Glomerular visceral epithelial cell (primary cell): Measurements from ENCODE around the gene PRKAR2A.
"Not testable (repeated sequence)": the region's sequence is repeated elsewhere in the genome, so short reads cannot be mapped to it uniquely, and the experiment has no call there.

Experiments used
- DNase-seq: peaks from one replicate; pipeline ENCODE4 v3.0.0-alpha.2; 2016; ENCODE audit errors: extremely low spot score

The PRKAR2A gene

DNA sequence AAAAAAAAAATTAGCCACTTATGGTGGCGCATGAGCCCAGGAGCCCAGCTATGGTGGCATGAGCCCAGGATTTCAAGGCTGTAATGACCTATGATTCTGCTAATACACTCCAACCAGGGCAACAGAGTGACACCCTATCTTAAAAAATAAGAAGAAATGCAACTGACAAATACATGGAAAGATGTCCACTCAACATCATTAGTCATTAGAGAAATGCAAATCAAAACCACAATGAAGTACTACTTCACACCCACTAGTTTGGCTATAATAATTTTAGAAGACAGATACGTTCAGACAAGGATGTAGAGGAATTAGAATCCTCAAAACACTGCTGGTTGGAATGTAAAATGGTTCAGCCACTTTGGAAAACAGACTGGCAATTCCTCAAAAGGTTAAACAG lies 10.5 kb downstream of the PRKAR2A start:
- DNase-seq: no peak

DNA sequence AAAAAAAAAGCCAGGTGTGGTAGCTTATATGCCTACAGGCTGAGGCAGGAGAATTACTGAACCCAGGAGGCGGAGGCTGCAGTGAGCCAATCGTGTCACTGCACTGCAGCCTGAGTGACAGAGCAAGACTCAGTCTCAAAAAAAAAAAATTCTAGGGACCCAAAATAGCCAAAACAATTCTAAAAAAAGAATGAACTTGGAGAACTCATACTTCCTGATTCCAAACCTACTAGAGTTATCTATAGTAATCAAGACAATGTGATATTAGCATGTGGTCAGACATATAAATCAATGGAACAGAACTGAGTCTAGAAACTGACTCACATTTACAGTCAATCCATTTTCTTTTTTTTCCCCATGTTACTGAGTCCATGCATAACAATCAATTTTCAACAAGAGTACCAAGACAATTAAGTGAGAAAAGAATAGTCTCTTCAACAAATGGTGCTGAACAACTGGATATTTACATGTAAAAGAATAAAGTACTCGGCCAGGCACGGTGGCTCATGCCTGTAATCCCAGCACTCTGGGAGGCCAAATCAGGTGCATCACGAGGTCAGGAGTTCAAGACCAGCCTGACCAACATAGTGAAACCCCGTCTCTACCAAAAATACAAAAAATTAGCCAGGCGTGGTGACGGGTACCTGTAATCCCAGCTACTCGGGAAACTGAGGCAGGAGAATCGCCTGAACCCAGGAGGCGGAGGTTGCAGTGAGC lies 11.9 kb downstream of the PRKAR2A start:
- DNase-seq: no peak

DNA sequence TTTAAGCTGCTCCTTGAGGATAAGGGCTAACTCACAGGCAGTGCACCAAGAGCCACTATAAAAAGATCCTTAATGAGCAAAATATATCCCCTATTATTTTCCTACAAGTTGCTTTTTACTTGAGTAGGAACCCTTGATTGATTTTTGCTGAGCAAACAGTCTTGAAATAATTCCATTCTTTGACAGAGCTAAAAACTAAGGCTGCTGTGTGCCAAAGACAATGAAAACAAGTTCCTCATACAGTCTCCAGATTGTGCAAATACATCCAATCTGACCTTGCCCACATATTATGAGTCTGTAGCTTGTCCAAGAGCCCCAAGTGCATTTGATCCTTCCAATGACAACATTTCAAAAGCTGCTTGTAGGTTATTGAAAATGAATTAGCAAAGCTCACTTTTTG lies 15.0 kb downstream of the PRKAR2A start:
- no peak for DNase-seq

DNA sequence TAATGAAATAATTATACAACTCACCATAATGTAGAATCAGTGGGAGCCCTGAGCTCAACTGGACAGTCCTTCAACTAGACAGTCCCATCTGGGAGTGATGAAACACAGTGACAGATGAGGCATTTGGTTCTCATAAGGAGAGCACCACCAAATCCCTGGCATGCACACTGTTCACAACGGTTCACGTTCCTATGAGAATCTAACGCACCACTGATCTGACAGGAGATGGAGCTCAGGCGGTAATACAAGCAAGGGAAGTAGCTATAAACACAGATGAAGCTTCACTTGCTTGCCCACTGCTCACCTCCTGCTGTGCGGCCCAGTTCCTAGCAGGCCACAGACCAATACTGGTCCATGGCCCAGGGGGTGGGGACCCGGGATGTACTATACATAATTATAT lies 17.0 kb downstream of the PRKAR2A start:
- DNase-seq: no peak

DNA sequence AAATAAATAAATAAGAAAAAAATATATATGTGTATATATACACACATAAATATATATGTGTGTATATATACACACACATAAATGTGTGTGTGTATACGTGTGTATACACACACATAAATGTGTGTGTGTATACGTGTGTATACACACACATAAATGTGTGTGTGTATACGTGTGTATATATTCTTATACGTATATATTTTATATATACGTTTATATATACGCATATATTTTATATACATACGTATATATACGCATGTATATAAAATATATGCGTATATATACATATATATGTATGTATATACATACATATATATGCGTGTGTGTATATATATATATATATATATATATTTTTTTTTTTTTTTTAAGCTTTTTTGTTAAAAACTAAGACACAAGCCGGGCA lies 18.1 kb downstream of the PRKAR2A start:
- DNase-seq: not testable (repeated sequence)

DNA sequence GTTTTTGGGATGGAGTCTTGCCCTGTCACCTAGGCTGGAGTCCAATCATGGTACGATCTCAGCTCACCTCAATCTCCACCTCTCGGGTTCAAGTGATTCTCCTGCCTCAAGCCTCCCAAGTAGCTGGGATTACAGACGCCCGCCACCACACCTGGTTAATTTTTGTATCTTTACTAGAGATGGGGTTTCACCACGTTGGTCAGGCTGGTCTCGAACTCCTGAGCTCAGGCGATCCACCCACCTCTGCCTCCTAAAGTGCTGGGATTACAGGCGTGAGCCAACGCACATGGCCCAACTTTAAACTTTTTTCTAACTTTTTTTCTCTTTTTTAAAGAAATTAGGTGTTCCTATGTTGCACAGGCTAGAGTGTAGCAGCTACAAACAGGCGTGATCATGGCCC lies 19.8 kb downstream of the PRKAR2A start:
- DNase-seq: not testable (repeated sequence)

DNA sequence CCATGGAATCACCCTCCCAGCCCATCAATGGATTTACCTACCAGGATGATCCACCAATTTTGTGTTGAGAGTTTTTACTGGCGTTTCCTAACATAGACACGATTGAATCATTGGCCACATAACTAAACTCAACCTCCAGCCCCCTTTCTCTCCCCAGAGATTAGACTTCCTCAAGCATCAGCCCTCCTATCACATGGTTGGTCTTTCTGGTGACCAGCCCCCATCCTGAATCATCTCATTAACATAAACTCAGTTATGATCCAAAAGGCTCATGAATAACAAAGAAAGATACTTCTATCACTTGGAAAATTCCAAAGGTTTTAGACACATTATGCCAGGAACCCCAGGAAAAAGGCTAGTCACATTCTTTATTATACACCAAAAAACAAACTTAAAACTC lies 21.2 kb downstream of the PRKAR2A start:
- DNase-seq: peak; percentile 10

DNA sequence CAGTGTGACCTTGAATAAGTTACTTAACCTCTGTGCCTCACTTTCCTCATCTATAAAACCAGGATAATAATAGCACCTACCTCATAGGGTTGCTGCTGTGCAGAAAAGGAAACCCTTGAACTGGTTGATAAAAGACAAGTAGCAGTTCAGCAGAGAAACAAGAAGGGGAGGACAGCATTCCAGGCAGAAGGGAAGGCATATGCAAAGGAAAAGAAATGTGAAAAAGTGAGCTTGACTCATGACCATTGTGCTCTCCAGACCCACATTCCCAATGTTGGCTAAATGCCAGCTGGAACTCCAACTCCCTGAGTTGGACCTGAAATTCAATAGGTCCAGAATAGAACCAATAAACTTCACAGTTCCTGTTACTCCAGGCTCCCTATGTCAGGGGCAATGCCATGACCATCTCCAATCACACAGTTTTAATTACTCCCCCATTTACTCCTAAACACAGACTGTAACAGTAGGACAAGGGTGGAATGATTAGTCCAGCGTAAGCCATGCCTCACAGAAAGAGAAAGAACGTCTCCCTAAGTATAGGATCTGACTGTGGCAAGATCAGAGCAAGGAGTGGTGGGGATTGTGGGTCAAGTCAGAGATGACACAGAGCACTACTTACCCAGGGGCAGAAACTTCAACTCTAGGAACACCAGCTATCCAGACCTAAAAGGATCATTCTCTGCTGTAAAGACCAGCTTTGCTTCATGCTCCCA lies 26.9 kb downstream of the PRKAR2A start:
- peak; percentile 24 for DNase-seq

DNA sequence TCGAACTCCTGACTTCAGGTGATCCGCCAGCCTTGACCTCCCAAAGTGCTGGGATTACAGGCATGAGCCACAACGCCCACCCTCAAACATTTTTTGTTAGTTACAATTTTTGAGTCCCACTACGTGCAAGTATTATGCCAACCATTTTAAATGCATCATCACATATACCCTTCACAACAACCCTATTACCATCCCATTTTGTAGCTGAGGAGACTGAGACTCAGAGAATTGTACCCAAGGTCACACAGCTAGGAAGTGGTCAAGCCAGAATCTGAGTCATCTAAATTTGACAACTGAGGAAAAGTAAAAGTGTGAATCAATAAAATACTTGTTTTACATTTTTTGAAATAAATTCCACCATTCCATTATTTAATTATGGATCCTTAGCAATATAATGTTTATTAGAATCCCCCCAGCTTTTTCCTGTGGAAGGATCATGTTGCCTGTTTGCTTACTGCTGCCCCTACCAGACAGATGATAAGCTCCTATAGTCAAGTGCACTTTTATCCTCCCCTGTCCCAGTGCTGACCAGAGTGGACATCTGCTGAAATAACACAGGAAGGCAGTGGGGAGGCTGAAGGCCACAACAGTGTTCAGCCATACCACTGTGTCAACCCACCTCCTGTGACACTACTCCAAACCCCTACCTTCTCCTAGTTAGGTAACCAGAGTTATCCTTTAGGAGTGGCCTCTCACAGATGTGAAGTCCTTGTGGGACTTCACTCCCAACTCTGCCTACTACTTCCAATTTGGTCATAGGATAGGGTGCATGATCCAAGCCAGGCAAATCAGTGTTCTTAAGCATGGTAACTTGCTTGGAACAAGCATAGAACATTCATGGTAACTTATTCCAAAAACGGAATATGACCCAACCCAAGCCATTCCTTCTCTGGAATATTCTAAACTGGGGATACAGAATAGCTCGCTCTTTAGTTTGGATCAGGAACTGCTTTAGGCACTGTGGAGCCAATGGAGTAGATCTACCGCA lies 28.1 kb downstream of the PRKAR2A start:
- no peak for DNase-seq

DNA sequence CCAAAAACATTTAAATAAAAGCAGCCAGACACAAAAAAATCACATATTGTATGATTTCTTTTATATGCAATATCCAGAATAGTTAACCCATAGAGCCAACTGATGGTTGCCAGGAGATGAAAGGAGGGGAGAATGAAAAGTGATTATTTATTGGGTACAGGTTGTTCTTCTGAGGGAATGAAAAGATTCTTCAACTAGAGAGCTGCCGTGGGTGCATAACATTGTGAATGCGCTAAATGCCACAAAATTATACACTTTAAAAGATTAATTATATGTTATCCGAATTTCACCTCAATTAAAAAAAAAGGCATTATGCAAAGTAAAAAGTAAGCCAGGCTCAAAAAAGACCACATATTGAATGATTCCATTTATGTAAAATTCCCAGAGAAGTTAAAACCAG lies 36.1 kb downstream of the PRKAR2A start:
- DNase-seq: no peak

DNA sequence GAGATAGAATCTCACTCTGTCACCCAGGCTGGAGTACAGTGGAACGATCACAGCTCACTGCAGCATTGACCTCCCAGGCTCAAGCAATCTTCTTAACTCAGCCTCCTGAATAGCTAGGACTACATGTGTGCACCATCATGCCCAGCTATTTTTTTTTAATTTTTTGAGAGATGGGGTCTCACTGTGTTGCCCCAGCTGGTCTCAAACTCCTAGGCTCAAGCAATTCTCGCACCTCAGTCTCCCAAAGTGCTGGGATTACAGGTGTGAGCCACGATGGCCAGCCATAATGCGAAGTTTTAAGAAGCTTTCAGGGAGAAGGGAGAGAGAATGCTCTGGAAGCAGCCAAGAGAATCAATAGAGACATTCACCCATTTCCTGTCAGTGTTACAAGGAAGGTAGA lies 42.7 kb downstream of the PRKAR2A start:
- no peak for DNase-seq

DNA sequence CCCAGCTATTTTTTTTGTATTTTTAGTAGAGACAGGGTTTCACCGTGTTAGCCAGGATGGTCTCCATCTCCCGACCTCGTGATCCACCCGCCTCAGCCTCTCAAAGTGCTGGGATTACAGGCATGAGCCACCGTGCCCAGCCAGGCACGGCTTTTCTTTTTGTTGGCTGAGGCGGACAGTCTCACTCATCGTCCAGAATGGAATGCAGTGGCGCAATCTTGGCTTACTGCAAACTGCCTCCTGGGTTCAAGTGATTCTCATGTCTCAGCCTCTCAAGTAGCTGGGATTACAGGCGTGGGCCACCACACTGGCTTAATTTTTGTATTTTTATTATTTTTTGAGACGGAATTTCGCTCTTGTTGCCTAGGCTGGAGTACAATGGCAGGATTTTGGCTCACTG lies 46.8 kb downstream of the PRKAR2A start:
- DNase-seq: not testable (repeated sequence)

DNA sequence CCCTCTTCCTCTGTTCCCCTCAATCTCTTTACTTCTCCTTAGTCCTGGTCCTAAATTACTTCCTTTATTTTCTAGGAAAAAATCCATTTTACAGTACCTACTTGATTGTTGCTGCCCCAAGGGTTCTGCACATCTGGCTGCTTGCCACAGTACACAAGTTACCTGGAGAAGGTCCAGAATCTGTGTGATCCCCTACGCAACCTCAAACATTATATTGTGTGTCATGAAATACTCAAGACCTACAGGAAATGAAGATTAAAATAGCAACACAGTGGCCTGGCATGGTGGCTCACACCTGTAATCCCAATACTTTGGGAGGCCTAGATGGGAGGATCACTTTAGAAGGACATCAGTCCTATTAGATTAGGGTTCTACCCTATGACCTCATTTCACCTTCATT lies 48.7 kb downstream of the PRKAR2A start:
- no peak for DNase-seq

DNA sequence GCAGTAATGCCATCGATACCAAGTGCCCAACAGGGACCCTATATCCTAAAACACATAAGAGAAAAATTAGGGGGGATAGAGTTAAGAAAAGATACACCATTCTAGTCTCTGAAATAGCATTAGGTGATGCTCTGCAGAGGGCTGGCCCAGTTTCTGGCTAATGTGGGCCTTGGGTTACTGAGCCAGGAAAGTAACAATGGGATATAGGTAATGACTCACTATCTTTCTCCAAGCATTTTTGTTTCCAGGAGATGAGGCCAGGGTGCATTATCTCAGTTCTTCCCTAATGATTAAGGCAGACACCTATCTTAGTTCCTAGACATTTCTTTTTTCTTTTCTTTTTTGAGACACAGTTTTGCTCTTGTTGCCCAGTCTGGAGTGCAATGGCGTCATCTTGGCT lies 50.0 kb downstream of the PRKAR2A start:
- no peak for DNase-seq

DNA sequence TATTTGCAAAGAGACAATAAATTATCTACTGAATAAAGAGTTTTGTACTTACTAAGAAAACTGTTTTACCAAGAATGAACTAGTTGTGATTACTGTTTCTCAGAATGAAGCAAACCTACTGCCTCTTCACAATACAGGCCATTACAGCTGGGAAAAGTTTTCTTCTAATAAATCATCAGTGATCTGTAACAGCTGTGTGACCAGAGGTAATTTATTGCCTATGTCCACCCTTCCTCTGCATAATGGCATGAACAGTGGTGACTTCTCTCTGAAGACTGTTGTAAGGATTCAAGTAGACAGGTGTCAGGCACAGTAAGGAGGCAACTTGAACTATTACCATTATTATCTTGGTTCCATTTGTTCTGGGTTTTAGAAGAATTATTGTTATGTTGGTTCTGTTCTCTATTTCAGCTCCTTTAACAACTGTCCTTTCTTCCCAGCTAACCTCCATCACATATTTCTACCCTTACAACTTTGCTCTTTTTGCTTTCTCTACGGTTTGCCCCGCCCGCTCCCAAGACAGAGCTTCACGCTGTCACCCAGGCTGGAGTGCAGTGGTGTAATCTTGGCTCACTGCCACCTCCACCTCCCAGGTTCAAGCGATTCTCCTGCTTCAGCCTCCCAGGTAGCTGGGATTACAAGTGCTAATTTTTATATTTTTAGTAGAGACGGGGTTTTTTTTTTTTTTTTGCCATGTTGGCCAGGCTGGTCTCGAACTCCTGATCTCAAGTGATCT lies 51.5 kb downstream of the PRKAR2A start:
- DNase-seq: no peak

DNA sequence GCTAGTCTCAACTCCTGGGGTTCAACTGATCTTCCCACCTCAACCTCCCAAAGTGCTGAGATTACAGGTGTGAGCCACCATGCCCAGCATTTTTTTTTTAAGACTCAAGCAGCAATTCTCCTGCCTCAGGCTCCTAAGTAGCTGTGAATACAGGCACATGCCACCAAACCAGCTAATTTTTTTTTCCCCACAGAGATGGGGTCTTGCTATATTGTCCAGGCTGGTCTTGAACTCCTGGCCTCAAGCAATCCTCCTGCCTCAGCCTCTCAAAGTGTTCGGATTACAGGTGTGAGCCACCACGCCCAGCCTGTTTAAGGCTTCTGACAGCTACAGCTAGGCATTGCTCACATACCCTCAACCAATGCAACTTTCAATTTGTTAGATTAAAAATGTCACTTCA lies 54.2 kb downstream of the PRKAR2A start:
- DNase-seq: not testable (repeated sequence)

DNA sequence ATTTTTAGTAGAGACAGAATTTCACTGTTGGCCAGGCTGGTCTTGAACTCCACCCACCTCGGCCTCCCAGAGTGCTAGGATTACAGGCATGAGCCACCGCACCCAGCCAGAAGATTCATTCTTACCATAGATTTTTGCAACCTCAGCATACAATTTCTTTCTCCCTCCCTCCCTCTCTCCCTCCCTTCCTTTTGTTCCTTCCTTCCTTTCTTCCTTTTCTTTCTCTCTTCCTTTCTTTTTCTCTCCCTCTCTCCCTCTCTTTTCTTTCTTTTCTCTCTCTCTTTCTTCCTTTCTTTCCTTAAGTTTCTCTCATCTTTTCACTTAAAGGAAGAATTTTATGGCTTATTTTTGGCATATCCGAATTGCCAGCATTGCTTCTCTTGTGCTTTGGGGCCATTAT lies 58.0 kb downstream of the PRKAR2A start:
- no peak for DNase-seq

DNA sequence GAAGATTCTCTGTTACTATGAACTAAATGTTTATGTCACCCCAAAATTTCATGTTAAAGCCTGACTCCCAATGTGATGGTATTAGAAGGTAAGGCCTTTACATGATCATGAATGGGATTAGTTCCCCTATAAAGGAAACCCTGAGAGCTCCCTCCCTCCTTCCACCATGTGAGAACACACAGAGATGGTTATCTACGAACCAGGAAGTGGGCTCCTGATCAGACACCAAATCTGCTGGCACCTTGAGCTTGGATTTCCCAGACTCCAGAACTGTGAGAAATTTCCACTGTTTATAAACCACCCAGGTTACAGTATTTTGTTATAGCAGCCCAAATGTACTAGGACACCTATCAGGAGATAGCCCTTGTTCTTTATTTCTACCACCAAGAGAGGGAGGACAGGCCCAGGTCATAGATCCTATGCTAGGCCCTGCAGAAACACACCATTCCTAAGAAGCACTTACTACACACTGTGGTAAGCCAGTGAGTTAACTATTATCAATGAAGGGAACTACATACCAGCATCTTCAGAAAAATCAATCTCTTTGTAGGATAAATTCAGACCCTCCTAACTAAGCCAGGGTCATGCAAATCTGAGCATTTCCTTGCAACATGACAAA lies 59.0 kb downstream of the PRKAR2A start:
- no peak for DNase-seq

DNA sequence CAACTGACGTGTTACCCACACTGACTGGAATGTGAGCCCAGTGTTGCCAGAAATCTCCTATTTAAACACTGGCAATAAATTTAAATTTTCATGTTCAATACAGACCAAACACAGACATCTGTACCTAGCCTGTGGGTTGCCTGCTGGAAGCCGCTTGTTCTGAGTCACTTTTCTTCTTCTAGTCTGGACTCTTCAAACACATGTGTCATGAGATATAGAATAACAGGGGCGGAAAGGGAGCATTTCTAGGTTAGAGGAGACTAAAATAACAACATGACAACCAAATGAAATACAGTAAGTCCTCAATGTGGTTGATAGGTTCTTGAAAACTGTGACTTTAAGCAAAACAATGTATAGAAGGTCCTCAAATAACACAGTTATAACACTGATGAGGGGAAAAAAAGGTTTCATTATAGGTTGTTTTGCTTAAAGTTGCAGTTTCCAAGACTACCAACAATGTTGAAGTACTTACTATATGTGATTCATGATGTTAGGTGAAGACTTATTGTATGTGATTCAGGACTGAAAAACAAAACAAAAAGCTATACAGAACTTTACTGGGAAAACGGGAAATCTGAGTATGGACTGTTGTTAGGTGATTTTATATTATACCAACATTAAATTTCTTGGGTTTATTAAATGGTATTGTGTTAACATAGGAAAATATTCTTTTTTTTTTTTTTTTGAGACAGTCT lies 63.1 kb downstream of the PRKAR2A start:
- peak; percentile 9 for DNase-seq

DNA sequence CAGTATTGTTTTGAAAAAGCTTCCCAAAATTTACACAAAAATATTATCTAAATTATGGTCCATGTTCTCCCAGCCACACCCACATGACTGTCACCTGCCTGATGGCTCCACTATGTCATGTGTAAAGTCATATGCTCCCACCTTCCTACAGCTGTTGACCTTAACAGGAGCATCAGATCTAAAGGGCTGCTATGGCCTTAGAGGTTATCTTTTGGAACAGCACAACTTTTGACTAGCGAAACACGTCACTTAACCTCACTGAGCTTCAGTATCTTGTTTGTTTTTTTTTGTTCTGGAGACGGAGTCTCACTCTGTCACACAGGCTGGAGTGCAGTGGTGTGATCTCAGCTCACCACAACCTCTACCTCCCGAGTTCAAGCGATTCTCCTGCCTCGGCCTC lies 64.4 kb downstream of the PRKAR2A start:
- DNase-seq: no peak

DNA sequence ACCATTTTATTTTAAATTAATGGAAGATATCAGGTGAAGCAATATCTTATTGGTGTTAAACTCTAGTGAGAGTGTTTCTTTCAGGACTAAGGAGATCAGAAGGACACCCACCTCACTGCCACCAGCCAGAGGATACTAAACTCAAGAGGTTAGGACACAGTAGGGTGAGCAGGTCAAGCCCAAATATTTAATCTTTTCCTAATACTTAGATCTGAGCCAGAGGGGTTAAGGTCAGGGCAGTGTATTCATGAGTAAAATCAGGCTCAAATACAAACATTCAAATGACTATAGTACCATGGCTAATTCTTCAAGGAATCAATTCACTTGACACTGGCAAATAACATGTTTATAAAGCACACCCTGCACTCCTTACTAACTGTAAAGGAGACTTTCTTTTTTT lies 65.6 kb downstream of the PRKAR2A start:
- no peak for DNase-seq
